GM18499 (cell line): ENCODE data around the gene ELOVL1.

Experiments used
- ATAC-seq: cut with Tn5 transposase; IDR thresholded peaks from one replicate; pipeline ENCODE4 v1.9.1; 2021; ENCODE audit warnings: moderate number of reproducible peaks; ENCODE audit not compliant: insufficient read depth, unreplicated experiment

Gene ELOVL1

DNA sequence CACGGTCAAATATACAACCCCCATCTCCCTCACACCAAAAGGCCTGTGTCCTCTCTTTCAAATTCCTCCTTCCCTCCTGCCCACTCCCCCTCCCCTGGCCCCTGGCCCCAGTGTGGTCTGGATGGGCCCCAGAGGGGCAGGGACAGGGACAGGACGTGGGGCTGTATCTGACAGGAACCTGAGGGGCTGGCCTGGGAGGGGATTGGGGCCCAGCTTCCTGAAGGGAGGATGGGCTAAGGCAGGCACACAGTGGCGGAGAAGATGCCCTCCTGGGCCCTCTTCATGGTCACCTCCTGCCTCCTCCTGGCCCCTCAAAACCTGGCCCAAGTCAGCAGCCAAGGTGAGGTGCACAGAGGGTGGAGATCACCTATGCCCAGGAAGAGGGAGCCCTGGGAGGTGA, 30.2 kb downstream of the ELOVL1 start, which contains the start of gene MPL:
TSS of gene MPL (plus strand) at position 231 of the 400 bp plus-strand sequence. CDS start at position 262, 31 bp downstream.
- ATAC-seq = no peak

DNA sequence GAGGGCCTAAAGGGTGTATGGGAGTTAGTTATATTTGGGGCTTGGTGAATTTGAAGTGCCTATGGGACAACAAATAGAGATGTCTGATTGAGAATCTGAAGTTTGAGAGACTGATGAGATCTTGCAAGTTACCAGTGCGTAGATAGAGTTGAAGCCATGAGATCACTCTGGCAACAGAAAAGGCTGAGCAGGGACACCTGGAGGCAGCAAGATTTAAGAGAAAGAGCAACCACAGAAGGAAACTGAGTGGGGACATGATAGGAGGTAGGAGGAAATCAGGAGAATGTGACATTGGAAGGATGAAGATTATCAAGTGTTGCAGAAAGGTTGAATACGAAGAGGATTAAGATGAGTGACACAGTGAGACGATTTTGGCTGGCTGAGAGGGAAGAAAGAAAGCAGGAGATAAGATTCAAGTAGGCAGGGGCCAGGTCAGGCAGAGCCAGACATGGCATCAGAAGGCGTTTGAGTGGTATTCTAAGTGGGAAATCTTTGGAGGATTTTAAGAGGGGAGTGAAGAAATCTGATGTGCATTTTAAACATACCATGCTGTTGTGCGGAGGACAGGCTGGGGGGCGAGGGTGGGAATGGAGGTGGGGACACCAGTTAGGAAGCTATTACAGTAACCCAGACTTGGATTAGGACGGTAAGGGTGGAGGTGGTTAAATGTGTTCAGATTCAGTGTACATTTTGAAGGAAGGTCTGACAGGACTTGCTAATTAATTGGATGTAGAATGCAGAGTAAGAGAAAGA, 33.2 kb downstream of the ELOVL1 start:
- no peak for ATAC-seq

DNA sequence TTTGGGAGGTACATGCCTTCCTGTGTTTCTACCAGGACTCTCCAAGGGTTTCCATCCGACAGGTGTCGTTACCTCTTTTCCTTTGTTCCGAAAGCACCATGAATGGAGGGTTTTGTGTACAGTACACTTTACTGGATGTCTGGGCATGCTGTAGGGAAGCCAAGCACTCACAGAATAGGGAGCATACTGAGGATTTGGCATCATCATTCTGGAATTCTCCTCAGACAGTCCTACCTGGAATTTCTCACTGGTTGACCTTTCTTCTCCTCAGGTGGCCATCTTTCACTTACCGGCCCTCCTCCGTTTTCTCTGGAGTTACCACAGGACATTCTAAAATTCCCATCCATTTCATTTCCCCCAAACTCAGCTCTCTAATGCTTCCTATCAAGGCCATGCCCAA, 36.1 kb downstream of the ELOVL1 start:
- ATAC-seq = no peak

DNA sequence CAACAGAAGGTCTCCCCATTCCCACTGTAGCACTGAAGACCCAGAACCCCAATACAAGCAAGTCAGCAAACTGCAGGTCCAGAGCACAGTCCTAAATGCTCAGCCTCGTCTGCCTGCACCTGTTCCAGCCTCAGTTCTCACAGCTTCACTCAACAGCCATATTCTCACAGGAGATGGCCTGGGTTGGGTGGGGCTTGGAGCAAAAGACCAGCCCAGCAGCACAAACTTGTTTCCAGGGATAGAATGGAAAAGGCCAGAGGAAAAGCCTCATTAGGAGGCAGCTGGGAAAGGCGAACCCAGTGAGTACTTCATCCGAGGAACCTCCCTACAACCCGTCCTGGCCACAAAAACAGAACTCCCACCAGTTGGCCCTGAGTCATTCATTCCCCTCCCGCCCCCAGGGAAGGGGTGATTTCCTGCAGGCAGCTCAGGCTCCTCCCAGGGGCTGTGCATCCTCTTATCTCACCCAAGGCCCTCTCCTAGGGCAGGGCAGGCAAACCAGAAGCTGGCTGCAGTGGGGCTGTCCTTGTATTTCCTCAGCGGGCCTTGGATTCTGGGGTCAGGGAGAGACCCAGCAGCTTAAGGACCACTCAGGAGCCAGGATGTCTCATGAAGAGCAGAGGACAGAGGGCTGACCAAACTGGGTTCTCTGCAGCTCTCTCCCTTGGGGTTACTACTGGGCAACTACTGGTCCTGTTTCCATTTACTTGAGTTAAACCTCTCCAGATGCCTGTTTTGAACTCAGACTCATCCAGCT, 37.6 kb downstream of the ELOVL1 start:
- no peak for ATAC-seq

DNA sequence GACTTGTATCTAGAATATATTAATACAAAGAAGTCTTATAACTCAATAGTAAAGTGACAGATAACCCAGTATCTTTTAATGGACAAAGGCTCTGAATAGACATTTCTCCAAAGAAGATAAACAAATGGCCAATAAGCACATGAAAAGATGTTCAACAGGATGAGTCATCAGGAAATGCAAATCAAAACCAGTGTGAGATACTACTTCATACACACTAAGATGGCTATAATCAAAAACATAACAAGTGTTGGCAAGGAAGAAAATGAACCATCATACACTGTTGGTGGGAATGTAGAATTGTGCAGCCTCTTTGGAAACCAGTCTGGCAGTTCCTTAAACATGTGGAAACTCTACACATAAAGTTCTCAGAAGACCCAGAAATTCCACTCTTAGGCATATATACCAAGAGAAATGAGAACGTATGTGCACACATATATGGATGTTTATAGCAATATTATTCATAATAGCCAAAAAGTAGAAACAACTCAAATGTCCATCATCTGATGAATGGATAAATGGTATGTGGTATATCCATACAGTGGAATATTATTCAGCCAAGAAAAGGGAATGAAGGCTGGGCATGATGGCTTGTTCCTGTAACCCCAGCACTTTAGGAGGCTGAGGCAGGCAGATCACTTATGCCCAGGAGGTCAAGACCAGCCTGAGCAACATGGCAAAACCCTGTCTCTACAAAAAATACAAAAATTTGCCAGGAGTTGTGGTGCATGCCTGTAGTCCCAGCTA, 40.1 kb downstream of the ELOVL1 start:
- no peak for ATAC-seq

DNA sequence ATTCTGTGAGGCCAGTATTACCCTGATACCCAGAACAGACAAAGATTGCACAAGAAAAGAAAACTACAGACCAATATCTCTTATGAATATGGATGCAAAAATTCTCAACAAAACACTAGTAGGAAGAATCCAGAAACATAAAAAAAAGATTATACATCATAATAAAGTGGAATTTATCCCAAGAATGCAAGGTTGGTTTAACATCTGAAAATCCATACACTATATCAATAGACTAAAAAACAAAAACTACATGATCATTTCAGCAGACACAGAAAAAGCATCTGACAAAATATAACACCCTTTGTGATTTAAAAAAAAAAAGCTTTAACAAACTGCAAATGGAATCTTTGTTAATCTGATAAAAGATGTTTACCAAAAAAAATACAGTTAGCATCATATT, 42.4 kb downstream of the ELOVL1 start:
- no peak for ATAC-seq

DNA sequence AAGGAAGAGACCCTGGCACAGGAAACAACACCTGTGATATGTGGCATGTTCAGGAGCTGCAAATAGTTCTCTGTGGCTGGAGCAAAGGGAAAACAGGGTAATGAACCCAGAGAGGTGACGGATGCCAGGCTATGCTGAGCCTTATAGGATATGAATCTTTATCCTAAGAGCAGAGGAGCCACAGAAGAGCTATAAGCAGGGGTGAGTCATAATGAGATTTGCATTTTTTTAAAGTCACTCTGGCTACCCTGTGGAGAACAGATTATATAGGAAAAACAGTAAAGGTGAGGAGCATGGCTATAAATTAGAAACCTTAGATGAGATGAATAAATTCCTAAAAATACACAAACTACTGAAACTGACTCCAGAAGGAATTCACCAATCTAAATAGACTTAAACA, 43.0 kb downstream of the ELOVL1 start:
- no peak for ATAC-seq

DNA sequence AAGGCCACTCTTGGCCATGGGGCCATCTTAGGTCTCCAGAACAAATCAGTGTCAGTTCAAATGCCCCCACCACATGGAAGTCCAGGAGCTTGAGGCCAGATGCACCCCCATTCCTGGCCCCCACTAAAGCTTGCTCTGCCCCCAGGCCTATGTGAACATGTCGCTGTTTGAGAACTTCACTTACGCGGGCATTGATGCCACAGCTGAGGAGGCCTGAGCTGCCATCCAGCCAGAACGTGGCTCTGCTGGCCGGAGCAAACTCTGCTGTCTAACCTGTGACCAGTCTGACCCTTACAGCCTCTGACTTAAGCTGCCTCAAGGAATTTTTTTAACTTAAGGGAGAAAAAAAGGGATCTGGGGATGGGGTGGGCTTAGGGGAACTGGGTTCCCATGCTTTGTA, 45.3 kb downstream of the ELOVL1 start:
- no peak for ATAC-seq

DNA sequence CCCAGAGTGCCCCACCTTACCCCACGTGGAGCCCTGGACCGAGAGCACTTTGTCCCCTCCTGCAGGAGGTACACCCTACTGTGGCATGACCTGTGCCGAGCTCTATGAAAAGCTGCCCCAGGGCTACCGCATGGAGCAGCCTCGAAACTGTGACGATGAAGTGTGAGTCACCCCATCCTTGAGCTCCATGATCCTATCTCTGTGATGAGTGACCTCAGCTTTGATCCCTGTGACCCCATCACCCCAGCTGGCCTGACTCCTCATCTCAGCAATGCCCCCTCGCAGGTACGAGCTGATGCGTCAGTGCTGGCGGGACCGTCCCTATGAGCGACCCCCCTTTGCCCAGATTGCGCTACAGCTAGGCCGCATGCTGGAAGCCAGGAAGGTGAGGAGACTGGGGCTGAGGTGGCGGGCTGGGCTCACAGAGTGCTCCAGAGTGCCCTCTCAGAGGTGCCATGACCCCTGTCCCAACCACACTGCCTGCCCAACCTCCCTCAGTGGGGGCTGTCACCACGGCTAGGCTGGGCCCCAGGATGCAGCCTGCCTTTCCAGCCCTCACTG, 46.4 kb downstream of the ELOVL1 start:
- no peak for ATAC-seq

DNA sequence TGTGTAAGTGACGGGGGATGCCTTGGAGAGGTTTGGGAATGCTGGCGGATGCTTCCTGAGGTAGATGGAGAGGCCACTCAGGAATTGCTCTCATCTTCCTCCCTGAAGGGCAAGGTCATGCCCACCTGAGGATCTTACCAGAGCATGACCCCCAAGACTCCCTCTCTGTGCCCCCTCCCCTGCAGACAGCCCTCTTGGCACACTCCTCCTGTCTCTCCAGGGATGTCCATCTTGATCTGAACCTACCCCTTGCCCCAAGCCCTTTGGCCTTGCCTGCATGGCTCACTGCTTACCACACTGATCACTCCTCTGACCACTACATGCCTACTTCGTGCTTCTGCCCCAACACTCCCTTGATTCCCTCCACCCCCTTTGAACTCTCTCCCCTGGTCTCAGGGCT, 48.0 kb downstream of the ELOVL1 start:
- no peak for ATAC-seq

DNA sequence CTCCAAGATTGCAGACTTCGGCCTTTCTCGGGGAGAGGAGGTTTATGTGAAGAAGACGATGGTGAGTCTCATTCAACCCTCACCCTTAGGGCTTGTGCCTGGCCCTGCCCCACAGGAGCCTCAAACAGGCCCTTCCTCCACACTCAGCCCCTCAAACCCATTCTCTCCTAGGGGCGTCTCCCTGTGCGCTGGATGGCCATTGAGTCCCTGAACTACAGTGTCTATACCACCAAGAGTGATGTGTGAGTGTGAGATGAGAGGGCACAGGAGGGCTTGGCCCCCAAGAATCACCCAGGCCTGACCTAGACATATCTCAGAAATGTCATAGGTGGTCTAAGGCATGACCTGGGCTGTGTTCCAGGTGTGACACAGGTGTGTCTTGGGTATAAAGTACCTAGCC, 48.5 kb downstream of the ELOVL1 start:
- ATAC-seq = no peak

DNA sequence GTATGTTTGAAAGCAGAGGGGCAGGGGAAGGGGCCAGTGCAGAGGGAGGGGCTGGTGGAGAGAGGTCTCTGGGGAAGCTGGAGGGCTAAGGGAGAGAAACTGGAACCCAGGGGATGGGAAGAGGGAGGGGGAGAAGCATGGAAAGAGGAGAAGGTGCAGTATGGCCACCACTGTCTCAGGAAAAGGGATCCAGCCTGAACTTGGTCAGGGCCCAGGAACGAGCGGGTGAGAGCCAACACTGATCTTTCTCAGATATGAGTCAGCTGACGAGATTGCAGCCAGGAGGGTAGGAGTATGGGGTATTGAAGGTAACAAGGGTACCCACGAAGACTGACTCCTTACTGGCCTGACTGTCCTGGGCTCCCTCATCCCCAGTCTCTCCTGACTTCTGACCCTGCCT, 49.0 kb downstream of the ELOVL1 start:
- ATAC-seq = no peak

DNA sequence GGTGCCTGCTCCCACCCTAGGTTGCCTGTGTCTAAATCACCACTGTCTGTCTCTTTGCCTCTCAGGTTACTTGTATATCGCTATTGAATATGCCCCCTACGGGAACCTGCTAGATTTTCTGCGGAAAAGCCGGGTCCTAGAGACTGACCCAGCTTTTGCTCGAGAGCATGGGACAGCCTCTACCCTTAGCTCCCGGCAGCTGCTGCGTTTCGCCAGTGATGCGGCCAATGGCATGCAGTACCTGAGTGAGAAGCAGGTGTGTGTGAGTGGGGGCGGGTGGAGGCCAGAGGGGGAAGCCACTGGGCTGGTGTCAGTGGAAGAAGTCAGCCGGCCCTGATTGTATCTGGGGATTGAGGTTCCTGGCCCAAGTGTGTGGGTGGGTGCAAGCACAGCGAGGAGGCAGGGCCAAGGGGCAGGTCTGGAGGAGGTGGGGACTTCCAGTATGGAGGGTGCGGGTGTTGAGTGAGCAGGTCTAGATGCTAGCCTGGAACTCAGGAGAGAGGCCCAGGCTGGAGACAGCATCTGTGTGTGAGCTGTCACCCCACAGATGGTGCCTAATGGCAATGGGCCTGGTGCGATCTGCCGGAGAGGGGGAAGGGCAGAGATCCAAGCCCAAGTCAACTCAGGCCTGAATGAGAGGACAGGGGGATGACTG, 49.9 kb downstream of the ELOVL1 start:
- ATAC-seq = no peak

DNA sequence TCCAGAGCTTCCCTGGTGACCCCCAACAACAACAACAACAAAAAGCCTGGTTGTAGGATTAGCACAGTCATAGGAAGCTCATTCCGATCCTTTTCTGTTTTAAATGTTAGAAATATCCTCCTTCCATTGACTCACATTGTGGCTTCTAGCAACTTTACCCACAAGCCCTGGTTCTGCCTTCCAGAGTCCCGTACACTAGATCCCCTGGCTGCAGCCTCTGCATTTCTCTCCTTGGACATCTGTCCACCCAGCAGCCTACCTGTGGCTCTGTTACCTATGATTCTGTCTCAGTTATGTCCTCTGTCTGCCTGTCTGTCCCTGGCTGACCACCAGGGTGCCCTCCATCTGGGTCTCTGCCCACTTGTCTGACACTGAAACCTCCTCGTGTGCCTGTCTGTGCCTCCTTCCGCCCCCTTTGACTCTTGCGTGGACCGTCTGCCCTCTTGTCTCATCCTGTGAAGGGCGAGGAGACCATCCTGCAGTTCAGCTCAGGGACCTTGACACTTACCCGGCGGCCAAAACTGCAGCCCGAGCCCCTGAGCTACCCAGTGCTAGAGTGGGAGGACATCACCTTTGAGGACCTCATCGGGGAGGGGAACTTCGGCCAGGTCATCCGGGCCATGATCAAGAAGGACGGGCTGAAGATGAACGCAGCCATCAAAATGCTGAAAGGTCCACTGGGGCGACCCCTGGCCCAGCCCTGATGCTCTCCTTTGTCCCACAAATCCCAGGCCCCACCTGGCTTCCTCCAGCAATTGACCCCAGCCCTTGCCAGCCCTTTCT, 50.9 kb downstream of the ELOVL1 start:
- ATAC-seq = no peak

DNA sequence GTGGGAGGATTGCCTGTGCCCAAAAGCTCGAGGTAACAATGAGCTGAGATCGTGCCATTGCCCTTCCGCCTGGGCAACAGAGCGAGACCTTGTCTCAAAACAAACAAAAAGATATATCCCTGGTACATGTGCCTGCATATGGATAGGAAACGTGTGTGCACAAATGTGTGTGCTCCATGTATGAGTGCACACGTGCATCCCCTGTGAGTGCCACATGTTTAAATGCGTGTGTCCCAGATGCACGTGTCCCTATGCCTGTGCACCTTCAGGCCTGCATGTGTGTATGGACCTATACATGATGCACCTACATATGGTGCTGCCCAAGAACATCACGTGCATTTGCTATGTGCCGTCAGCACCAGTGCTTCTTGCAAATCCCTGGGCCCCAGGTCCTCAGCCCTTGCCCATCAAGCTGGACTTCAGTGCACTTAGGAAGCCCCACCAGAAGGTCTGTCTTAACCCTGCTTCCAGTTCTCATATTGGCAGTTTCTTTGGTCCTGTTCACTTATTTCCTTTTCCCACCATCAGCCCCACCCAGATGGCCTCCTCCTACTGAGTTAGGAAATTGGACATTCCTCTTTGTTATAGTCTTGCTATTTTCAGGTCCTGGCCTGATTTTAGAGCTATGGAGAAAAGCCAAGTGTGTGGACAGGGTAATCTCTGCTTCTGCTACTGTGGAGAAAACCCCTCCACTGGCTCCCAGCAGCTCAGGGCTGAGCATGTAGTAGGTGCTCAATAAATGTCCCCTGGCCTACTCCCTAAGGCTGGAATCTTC, 51.7 kb downstream of the ELOVL1 start:
- no peak for ATAC-seq

DNA sequence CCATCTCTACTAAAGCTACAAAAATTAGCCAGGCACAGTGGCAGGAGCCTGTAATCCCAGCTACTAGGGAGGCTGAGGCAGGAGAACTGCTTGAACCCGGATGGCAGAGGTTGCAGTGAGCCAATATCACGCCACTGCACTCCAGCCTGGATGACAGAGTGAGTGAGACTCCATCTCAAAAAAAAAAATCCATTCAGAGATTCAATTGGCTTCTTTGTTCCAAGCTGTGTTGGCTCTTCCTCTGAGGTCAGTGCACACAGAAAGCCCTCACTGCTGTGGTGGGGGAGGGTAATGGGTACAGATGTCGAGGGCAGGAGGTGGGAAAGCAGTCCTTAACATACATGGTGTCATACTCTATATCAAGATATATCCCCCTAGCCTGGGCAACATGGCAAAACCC, 52.3 kb downstream of the ELOVL1 start:
- no peak for ATAC-seq

DNA sequence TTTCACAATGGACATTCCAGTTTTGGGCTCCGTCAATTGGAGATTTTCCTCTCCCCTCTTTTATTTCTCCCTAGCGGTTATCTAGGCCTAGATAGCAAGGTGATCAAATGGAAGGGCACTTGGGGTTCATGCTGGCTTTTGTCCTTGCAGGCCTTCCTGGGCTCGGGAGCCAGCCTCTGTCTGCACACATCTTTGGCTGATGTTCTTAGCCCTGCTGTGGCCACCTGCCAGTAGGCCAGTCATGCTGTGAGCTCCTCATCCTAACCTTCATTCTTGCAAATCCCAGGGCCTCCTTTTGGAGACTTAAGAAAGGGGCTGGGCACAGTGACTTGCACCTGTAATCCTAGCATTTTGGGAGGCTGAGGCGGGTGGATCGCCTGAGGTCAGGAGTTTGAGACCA, 53.6 kb downstream of the ELOVL1 start:
- no peak for ATAC-seq

DNA sequence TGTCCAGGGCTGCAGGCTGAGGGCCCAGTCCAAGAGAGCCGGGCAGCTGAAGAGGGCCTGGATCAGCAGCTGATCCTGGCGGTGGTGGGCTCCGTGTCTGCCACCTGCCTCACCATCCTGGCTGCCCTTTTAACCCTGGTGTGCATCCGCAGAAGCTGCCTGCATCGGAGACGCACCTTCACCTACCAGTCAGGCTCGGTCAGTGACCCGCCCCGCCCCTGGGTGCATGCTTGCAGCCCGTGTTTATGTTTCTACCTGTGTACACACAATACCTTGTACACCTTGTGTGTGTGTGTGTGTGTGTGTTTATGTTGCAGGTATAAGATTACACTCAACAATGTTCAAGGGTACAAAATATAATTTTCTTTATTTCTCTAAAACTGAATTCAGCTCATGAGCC, 54.0 kb downstream of the ELOVL1 start:
- no peak for ATAC-seq
